Kidney (tissue), 14 donors: ENCODE data around the gene ECHS1. TPM values are rescaled to one million over a fixed set of nuclear protein-coding genes. Genes with fewer than 3 reads are reported as not detected.

Source experiments
- DNase-seq, 5 donors: peaks; one replicate each; pipeline ENCODE4 v3.0.0-alpha.2; 2013 to 2020
- FAIRE-seq: peaks from 2 replicates; lab custom pipeline; 2012; peaks lifted over from hg19 to GRCh38; lab: Jason Lieb, UNC
- H3K27ac ChIP-seq, 2 donors: one replicate each; pipeline ENCODE4 v1.7.0; 2013; ENCODE audit warnings: low read depth in 2 of 2, low read length in 2 of 2, inconsistent platforms in 1 of 2
- H3K27me3 ChIP-seq: one replicate; pipeline ENCODE4 v1.7.1; 2013; ENCODE audit warnings: low read length, inconsistent platforms; ENCODE audit not compliant: control insufficient read depth, insufficient read depth
- H3K36me3 ChIP-seq, 3 donors: one replicate each; pipeline versions ENCODE4 v1.7.0 to v1.7.1; 2013; ENCODE audit warnings: low read length in 3 of 3, control low read depth in 1 of 3, inconsistent platforms in 1 of 3; ENCODE audit not compliant: insufficient read depth in 3 of 3, control insufficient read depth in 2 of 3
- H3K4me1 ChIP-seq, 3 donors: one replicate each; pipeline versions ENCODE4 v1.7.0 to v1.7.1; 2013; ENCODE audit warnings: low read length in 3 of 3, inconsistent platforms in 1 of 3, low read depth in 1 of 3; ENCODE audit not compliant: control insufficient read depth in 2 of 3, insufficient read depth in 2 of 3
- H3K4me3 ChIP-seq, 3 donors: one replicate each; pipeline versions ENCODE4 v1.7.0 to v1.8.1; 2013; ENCODE audit warnings: low read length in 3 of 3, control low read depth in 1 of 3, inconsistent platforms in 1 of 3
- H3K9ac ChIP-seq, 3 donors: one replicate each; pipeline versions ENCODE4 v1.7.0 to v1.7.1; 2013; ENCODE audit warnings: low read length in 3 of 3, control low read depth in 1 of 3, inconsistent platforms in 1 of 3
- H3K9me3 ChIP-seq, 3 donors: one replicate each; pipeline versions ENCODE4 v1.7.0 to v1.7.1; 2013; ENCODE audit warnings: low read length in 3 of 3, control low read depth in 1 of 3, inconsistent platforms in 1 of 3; ENCODE audit not compliant: control insufficient read depth in 2 of 3, insufficient read depth in 1 of 3
- intact Hi-C: fragments of 100-400 bp; cut with DNase I; formaldehyde crosslinking; loops from one replicate; pipeline ENCODE4 v1.11.1; 2022
- polyA plus RNA-seq: library from polyadenylated mRNA; stranded (reverse); fragments of 350-450 nt; fragmentation: Illumina TruSeq; extraction: RNeasy Lipid Tissue Mini Kit (QIAGEN cat#74804); gene quantifications from one replicate; pipeline ENCODE4 v1.2.3, GENCODE V29; 2014; ENCODE audit warnings: low read depth, low replicate concordance; ENCODE audit not compliant: insufficient read depth
- total RNA-seq: library from RNA; stranded (reverse); fragmentation: NEBNext Ultra II Directional; extraction: Animal tissue kit (Norgen Biotek cat#: 25700); gene quantifications from one replicate; pipeline ENCODE4 v1.2.1, GENCODE V29; 2021
- TF ChIP-seq, protein P1 (sequence below): IDR thresholded peaks from 3 replicates; pipeline ENCODE4 v1.5.1; 2012; ENCODE audit warnings: mild to moderate bottlenecking, moderate library complexity, borderline replicate concordance; ENCODE audit not compliant: insufficient read depth; ENCODE audit errors: extremely low read depth
- donor health status: control.
- donor health status: control.
- donor health status: control.
- donor health status: control.
- donor health status: control.
- donor health status: DM: yes; HTN: yes; CAD: no.
- donor health status: Normal renal cell carcinoma (clear cell type).

ECHS1 gene
- total and polyA plus RNA-seq, 2 donors from 2014 or later: 85.6 to 599 TPM

- FAIRE-seq: no peak
- DNase-seq: no peak
- intact Hi-C loops: no loop called here
Measured at GRCh38 chr10:133349577-133350011, 23.6 kb downstream of the ECHS1 start.

GRCh38 chr10:133349160-133349568 lies 24.0 kb downstream of the ECHS1 start:
- Histone ChIP-seq H3K4me1 (no peaks in the 10 kb centered on the region), H3K27ac (no peak overlapping the region), H3K36me3 (no peaks in the 10 kb centered on the region), H3K27me3 (no peaks in the 10 kb centered on the region), H3K4me3 (no peak overlapping the region), H3K9me3 (no peaks in the 10 kb centered on the region), H3K9ac (no peak overlapping the region)
- TF ChIP-seq, protein P1, sequence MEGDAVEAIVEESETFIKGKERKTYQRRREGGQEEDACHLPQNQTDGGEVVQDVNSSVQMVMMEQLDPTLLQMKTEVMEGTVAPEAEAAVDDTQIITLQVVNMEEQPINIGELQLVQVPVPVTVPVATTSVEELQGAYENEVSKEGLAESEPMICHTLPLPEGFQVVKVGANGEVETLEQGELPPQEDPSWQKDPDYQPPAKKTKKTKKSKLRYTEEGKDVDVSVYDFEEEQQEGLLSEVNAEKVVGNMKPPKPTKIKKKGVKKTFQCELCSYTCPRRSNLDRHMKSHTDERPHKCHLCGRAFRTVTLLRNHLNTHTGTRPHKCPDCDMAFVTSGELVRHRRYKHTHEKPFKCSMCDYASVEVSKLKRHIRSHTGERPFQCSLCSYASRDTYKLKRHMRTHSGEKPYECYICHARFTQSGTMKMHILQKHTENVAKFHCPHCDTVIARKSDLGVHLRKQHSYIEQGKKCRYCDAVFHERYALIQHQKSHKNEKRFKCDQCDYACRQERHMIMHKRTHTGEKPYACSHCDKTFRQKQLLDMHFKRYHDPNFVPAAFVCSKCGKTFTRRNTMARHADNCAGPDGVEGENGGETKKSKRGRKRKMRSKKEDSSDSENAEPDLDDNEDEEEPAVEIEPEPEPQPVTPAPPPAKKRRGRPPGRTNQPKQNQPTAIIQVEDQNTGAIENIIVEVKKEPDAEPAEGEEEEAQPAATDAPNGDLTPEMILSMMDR: no peak
- FAIRE-seq (no peak), DNase-seq (no peak)
- intact Hi-C loops: no loop called here

More at GRCh38 chr10:133349577-133350011, 23.6 kb downstream of the ECHS1 start:
- H3K27me3 ChIP-seq: no peaks in the 10 kb centered on the region
- no peaks in the 10 kb centered on the region for H3K4me1 ChIP-seq
- H3K9me3 ChIP-seq: no peaks in the 10 kb centered on the region
- no peak overlapping the region for H3K9ac ChIP-seq
- TF ChIP-seq, protein P1: no peak
- no peak overlapping the region for H3K4me3 ChIP-seq
- no peaks in the 10 kb centered on the region for H3K36me3 ChIP-seq
- H3K27ac ChIP-seq: no peak overlapping the region

GRCh38 chr10:133347710-133348517 lies 25.2 kb downstream of the ECHS1 start:
- H3K9me3 ChIP-seq: no peaks in the 10 kb centered on the region
- FAIRE-seq: no peak
- H3K4me3 ChIP-seq: peak overlapping the region in 1 of 3 donors; percentile 35
- no peaks in the 10 kb centered on the region for H3K4me1 ChIP-seq
- no peaks in the 10 kb centered on the region for H3K27me3 ChIP-seq
- intact Hi-C loops: no loop called here
- no peak overlapping the region for H3K9ac ChIP-seq
- H3K36me3 ChIP-seq: no peaks in the 10 kb centered on the region
- H3K27ac ChIP-seq: no peak overlapping the region
- TF ChIP-seq, protein P1: no peak
- no peak for DNase-seq
